GM19468 (cell line): Measurements from ENCODE around the gene TENT5A.

Experiments used
- ATAC-seq: cut with Tn5 transposase; IDR thresholded peaks from one replicate; pipeline ENCODE4 v1.9.1; 2021; ENCODE audit warnings: mild to moderate bottlenecking, moderate library complexity, moderate number of reproducible peaks; ENCODE audit not compliant: unreplicated experiment; ENCODE audit errors: extremely low read depth

The TENT5A gene

DNA sequence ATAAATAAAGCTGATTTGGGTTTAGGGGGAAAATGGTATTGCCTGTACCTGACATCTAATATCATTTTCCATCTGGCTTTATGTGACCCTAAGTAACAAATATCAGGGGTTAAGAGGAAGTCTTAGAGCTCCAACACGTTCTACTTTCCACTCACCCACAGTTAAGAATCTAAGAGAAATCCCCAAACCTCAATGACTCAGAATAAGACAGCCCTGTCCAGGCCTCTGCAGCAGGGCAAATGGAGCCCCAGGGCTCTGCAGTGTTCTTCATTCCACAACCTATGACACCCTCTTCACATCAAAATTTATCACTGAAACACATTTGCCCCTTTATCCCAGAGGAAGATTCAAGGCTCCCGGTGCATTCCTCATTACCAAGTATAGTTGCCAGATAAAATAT, 20.3 kb upstream of the TENT5A start:
- ATAC-seq = peak; percentile 97

DNA sequence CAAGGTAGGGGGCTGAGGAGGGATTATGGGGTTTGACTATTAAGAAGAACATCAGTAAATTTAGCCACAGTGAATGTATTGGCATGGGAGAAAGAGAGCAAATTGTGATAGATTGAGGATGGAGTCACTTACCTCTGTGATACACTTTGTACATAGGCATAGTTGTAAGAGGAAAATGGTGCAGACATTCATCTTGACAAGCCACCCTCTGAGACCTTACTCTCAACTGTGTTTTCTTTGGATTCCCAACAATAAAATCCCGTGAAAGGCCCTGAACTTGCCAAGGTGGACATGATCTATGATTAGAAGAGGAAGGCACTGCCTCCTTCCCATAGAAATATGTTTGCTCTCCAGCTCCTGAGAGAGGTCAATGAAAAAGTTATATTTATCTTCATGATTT, 18.6 kb upstream of the TENT5A start:
- no peak for ATAC-seq

DNA sequence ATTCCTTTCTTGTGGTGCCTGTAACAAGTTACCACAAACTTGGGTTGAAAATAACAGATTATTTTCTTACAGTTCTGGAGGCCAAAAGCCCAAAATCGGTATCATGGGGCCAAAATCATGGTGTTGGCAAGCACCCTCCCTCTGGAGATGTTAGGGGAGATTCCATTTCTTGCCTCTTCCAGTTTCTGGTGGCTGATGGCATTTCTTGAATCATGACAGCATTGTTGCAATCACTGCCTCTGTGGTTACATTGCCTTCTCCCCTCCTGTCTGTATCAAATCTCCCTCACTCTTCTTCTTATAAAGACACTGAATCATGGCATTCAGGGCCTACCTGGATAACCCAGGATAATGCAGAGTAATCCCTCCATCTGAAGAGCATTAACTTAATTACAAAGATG, 17.9 kb upstream of the TENT5A start:
- no peak for ATAC-seq

DNA sequence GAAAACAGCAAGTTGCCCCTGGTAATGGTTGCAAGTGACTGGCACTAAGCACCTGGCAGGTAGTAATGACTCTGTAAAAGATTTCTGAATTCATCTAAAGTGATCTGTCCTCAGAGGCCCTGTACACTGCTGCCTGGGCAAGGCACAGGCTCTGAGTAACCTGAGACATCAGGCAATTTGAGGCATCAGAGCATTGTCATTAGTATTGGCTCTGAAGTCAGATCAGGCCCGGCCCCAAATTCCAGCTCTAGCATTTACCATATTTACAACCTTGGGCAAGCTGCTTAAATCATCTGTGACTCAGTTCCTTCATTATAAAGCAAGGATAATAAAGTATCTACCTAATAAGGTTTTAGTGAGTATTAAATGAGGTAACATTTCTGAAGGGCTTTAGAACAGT, 17.3 kb upstream of the TENT5A start:
- no peak for ATAC-seq

DNA sequence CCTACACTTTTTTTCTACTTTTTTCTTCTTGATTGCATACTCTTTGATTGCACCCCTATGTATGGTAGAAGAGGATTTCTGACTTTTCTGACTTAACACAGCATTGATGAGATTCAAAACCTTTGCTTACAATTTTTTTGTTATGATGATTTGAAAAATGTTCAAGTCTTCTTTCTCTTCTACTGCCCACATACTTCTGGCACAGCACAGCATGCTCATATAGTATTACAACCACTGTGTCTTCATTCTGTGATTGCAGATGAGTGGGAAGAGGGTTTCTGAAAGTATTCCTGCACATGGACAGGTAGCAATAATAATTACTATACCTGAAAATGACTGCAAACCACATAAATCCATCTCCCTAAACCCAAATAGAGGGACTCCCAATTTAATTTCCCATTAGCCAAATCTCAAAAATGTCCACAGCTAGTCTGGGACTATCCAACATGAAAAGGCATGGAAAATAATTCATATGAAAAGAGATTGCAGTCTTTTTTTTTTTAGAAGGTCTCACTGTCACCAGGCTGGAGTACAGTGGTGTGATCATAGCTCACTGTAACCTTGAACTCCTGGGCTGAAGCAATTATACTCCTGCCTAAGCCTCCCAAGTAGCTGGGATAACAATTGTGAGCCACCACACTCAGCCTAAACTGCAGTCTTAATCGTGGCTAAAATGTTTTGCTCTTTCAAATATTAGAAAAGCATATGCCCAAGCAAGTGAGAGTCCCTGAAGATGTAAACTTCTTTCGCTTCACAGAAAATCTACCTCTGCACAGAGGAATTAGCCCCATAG, 15.9 kb upstream of the TENT5A start:
- ATAC-seq = no peak

DNA sequence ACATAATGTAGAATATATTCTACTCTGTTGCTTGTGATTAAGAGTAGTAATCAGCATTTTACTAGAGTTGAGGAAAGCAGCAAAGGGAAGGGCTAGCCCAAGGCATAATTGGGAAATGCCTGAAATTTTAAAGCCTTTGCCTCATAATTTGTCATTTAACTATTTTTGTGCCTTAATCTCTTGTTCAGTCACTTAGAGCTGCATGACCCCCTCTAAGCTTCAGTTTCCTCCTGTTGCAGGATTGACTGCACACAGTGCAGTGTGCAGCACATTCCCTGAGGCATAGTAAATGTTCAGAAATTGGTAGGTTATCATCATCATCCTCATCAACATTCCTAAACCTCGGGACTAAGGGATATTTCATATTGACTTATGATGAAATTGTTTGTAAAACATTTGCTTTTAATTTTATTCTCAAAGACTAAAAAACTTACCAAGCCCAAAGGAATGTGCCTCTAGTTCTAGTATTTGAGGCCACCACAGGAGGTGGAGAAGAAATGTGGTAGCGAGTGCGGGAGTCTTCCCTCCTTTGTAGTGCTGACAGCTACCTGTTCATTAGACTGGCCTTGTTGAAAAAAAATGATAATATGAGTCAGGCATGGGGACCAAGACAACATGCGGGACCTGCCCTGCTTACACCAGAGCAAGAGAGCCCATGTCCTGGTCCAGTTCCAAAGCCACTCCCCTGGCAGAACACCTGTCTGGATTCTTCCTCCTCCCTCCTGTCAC, 14.8 kb upstream of the TENT5A start:
- ATAC-seq = no peak

DNA sequence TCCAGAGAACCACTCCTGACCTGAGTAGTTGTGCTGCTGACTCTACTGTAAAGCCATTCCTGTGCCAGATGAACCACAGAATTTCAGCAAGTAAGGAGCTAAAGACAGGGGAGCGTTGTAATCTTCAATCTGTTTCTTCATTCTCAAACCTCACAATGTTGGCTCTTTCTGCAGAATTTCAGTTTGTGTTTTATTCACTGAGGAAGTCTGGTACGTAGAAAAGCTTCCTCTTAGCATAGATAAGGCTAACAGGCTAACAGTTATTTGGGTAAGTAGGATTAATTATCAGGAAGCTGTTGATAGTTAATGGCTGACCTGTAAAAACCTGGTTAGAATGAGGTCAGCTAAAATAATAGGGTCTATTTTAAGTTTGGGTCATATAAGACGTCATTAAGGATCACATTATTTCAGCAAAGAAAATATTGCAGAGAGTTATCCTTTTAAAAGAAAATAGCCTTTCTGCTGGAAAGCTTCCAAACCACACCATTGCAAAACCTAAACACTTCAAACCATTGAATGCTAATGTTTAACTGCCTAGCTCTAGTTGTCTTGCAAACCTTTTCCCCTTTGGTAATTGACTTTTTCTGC, 14.1 kb upstream of the TENT5A start:
- no peak for ATAC-seq

DNA sequence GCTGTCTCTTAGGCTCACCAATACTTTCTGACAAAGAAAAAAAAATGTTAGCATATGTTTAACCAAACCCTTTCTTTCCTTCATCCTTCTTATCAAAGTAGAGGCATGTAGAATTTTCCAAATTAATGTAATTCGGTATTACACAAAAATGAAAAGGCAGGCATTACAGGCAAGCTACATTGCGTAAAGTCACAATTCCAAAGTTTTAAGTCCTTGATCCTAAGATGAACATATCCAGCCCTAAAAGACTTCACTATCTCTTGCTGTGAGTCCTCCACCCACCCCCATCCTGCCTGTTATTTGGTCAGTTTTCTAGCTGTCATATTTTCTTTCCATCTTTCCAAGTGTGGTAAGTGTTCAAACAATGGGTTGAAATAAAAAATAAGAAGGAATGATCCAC, 12.1 kb upstream of the TENT5A start:
- ATAC-seq = no peak

DNA sequence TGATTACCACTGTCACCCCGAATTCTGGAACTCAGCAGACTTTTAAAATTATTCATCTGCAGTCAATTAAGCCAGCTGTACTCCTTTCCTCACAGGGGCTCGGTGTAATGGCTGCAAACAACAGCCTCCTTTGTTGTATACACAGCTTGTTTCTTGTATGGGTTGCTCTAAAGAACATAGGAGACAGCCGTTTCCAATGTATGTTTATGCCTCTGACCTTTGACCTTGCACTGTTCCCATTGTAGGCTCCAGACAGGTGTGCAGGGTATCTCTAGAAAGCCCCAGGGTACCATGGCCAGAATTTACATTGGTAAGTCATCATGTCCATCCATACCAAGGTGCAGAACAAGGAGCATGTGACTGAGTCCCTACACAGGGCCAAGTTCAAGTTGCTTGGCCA, 11.5 kb upstream of the TENT5A start:
- ATAC-seq = no peak

DNA sequence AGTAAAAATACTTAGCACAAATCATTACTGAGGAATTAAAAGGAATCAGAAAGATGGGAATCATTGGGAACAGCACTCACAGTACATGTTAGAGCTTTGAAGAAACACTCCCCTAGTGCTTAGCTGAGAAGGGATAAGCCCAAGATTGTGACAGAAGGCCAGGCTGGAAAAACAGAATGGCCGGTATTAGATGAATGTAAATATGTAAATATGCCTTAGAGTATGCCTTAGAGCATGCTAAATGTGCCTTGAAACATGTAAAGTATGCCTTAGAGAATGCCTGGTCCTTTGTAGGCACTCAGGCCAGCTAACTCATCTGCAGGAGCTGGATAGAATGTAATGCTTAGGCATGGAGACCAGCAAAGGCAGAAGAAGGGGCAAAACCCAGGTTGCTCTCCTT, 10.6 kb upstream of the TENT5A start:
- ATAC-seq = no peak

DNA sequence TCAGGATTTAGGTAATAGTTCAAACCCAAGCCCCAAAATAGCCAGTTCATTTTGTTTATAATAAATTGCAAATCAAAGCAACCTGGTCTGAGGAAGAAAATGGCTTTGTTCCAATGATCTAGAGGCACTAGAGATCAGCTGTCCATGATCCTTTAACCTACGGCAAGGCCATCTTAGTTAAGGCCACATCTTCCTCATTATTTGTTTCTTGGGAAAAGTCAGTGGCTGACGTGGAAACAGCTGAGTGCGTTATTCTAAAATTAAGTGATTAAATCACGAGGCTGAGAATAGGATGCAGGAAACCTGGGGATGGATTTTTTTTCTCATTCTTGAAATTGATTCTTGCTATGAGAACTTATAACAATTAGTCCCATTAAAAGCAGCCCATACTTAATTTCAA, 10.1 kb upstream of the TENT5A start:
- ATAC-seq = no peak

DNA sequence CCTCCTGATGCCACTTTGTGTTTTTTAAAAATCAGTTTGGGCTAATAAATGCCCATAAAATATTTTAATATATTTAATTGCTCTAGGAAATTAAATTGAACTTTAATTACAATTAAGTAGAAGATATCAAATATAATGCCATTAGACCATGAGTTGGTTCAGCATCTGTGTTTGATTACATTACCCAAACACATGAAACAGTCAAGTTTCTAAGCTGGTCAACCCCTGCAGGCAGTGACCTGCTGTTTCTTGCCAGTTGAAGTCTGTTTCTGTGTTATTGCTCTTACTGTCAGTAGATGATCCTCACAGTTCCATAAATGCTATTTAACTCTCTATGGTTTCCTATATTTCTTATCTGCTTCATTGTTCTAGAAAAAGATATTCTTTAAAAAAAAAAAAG, 9.7 kb upstream of the TENT5A start:
- ATAC-seq = no peak

DNA sequence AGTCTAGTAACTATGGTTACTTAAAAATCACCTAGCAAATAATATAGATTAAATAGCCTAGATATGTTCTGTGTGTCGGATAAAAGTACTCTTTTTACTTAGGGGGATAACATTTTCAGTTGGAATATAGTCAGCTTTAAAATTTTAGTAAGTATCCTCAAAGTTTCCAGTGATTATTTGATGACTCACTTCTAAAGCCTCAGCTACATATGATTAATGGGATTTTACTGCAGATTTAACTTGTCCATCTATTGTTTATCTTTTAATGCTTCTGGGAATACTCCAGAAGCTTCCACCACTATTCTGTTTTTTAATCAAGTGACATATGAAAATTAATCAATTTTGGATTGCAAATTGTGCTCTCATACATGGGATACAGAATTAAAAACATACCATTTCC, 8.7 kb upstream of the TENT5A start:
- no peak for ATAC-seq

DNA sequence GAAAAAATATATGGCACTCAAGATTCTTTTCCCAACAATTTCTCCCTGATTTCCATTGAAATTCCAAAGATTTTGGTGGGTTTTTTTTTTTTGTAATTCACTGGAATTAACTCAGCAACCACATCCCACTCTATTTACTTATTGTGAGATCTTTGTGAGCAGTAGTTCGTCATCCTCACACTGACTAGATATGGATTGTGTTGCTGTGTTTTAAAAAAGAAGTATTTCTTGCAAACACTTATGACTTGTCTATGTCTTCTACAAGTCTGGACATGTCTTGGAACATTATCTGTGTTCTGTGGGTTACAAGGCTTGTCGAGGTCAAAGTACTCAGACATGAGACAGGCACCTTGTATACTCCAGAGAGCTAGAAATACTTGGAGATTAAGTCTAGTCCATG, 7.3 kb upstream of the TENT5A start:
- no peak for ATAC-seq

DNA sequence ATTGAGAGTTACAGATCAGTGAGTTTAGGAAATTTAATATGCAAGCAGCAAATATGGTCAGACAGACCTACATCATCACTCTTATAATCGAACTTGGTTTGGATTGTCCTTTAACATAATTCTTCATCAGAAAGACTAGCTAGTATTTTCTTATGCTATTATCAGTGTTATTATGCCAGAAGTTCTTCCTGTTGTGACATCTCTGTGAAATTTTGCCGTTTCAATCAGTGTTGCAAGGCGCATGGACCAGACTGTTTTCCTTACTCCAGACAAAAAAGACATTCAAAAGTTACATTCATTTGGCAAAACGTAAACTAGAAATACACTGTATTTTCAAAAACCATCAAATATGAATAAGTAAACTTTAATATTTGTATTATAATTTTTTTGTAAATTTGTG, 5.7 kb upstream of the TENT5A start:
- no peak for ATAC-seq

DNA sequence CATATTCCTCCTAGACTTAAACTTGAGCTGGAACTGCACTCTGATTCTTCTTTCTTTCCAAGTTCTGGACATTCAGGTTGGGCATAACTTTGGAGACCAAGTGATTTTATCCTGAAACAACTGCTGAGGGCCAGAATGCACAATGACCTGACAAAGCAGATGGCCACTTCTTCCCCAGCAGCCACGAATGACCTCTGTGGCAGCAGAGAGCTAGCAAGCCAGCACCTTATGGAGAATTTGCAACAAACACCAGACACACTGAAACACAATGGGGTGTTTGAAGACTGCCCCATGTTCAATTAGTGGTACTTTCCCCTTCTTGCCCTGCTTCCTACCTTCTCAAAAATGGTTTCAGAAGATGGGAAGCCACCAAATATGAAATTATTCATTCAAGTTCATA, 4.2 kb upstream of the TENT5A start:
- no peak for ATAC-seq

DNA sequence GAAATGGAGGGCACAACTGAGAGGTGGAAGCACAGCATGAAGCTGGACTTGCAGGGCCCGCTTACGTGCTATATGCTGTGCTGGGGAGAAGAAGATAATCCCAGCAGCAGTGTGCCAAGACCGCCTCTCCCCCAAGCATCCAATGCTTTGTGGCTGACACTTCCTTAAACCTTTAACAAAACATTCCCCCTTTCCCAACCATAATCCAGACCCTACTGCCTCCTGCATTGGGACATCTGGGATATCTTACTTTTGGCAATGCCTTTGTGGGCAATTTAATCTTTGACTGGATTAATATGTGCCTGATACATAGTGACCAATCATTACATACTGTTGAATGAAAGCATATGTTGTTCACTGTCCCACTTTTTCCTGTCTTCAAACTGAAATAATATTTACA, 3.1 kb upstream of the TENT5A start:
- ATAC-seq = no peak

DNA sequence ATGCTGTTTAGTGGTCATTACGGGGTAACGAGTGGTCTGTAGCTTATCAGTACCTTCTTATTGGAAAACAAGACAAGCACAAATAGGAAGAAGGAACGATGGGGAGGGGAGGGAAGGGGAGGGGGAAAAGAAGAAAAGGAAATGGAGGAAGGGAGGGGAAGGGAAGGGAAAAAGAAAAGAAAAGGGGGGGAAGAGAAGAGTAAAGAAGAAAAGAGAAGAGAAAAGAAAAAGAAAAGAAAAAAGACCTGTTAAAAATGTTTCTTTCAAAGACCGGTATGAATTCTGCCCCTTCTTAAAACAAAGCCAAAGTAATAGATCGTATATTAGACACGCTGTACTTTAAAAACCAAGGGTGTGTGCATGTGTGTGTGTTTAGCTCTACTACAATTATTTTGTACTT, 2.4 kb upstream of the TENT5A start:
- no peak for ATAC-seq

DNA sequence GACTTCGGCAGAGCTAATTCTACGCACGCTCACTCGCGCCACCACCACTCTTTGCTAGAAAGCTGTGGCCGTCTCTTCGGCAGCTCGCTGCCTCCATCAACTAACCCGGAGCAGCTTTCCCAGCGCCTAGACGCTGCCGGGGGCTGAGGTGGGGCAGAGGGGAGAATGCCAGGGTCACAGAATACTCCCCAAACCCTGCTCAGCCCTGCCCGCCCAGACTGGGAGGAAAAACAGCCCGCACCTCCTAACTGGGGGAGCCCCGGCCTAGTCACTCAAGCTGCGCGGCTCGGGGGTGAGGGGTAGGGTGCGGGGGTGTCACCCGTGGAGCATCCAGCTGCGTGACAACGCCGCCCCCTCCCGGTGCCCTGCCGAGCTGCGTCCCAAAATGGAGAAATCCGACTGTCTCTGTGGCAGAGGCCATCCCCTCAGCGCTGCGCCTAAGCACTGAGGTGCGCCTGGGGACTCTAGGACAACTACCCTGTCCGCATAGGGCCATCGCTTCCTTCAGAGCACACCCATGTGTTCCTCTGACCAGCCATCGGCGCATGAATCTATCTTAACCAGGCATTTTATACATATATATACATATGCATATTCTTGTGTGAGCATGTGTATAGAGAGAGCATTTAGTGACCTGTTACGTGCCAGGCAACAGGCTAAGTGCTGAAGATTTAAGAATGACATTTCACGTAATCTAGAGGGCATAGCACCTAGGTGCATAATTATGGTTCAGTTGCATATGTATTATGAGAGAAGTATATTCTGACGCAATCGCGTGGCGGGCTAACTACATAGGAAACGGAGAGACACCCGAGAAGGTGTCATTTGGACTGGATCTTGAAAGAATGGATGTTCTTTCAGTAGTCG, 1.5 kb upstream of the TENT5A start:
- peak; percentile 43 for ATAC-seq

DNA sequence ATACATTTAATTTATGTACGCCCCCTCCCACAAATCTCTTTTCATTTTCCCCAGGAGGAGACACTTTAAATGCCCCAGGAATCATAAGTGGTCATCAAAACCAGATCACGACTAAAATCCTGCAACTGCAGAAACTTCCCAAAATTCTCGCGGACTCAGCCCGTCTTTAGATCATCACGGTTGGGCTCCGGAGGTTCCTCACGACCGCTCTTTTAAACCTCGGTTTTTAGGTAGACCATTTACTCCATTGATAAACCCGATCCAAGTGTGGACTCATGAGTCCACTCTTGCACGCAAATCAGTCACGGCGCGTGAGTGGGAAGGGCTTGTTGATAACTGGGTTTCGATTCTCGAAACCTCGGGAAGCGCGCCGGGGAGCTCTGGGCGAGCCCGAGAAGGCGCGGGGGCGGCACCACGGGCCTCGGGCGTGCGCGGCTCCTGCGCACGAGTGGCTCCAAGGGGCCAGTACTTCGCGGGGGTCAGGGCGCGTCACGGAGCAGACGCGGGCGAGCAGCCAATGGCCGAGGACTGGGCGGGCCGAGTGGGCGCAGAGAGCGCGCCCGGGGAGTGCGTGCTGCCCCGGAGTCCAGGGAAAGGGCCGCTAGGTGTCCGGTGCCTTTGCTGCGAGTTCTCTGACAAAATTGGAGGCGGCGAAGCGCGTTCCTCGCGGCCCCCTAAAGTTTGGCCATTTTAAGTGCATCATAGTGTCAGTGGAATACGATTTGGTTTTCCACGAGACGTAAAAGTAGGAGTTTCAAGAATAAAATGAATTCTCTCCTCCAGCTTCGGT, 635 bp upstream of the TENT5A start:
- ATAC-seq = peak; percentile 21
